ENCODE results near the gene TRIM50. TPM values are rescaled to one million over a fixed set of nuclear protein-coding genes. Genes with fewer than 3 reads are reported as not detected.
"Not testable (repeated sequence)": the region's sequence is repeated elsewhere in the genome, so short reads cannot be mapped to it uniquely, and the experiment has no call there.

TRIM50 gene
- total RNA-seq, 1 donor from 2014 or later = not detected

GRCh38 chr7:73366990-73367389 lies 39.1 kb upstream of the TRIM50 start:
- Mint-ChIP-seq H3K27ac (ENCODE audit: unreplicated experiment) (no peak overlapping the region), H3K36me3 (ENCODE audit: unreplicated experiment) (no peaks in the 10 kb centered on the region), H3K4me3 (ENCODE audit: unreplicated experiment) (no peak overlapping the region), H3K9me3 (ENCODE audit: unreplicated experiment) (peaks cover 1% of the 10 kb centered on the region), H3K27me3 (ENCODE audit: unreplicated experiment) (peaks cover 7% of the 10 kb centered on the region), H3K4me1 (ENCODE audit: low read depth, unreplicated experiment) (peaks cover 2% of the 10 kb centered on the region)
- no peak for DNase-seq
- TF ChIP-seq CTCF (IDR thresholded peaks at IDR 0.05; ENCODE audit: partially characterized antibody, unreplicated experiment) = no peak

GRCh38 chr7:73366127-73366526 lies 38.2 kb upstream of the TRIM50 start:
- Mint-ChIP-seq H3K27ac (ENCODE audit: unreplicated experiment) (no peak overlapping the region), H3K27me3 (ENCODE audit: unreplicated experiment) (peaks cover 7% of the 10 kb centered on the region), H3K9me3 (ENCODE audit: unreplicated experiment) (peaks cover 1% of the 10 kb centered on the region), H3K4me1 (ENCODE audit: low read depth, unreplicated experiment) (peaks cover 2% of the 10 kb centered on the region), H3K4me3 (ENCODE audit: unreplicated experiment) (no peak overlapping the region), H3K36me3 (ENCODE audit: unreplicated experiment) (no peaks in the 10 kb centered on the region)
- DNase-seq = no peak
- TF ChIP-seq CTCF (IDR thresholded peaks at IDR 0.05; ENCODE audit: partially characterized antibody, unreplicated experiment) = no peak

- Mint-ChIP-seq H3K4me3 (ENCODE audit: unreplicated experiment) (no peak overlapping the region), H3K27ac (ENCODE audit: unreplicated experiment) (no peak overlapping the region), H3K27me3 (ENCODE audit: unreplicated experiment) (peaks cover 5% of the 10 kb centered on the region), H3K9me3 (ENCODE audit: unreplicated experiment) (peaks cover 6% of the 10 kb centered on the region), H3K36me3 (ENCODE audit: unreplicated experiment) (no peaks in the 10 kb centered on the region), H3K4me1 (ENCODE audit: low read depth, unreplicated experiment) (peaks cover 2% of the 10 kb centered on the region)
- DNase-seq = no peak
- TF ChIP-seq CTCF (IDR thresholded peaks at IDR 0.05; ENCODE audit: partially characterized antibody, unreplicated experiment) = no peak
These were observed 36.3 kb upstream of the TRIM50 start for GRCh38 chr7:73364006-73364728.

GRCh38 chr7:73363225-73364005 lies 35.5 kb upstream of the TRIM50 start:
- TF ChIP-seq CTCF (IDR thresholded peaks at IDR 0.05; ENCODE audit: partially characterized antibody, unreplicated experiment) = no peak
- Mint-ChIP-seq H3K4me3 (ENCODE audit: unreplicated experiment) (no peak overlapping the region), H3K27ac (ENCODE audit: unreplicated experiment) (no peak overlapping the region), H3K27me3 (ENCODE audit: unreplicated experiment) (peaks cover 5% of the 10 kb centered on the region), H3K9me3 (ENCODE audit: unreplicated experiment) (peaks cover 8% of the 10 kb centered on the region), H3K4me1 (ENCODE audit: low read depth, unreplicated experiment) (peaks cover 2% of the 10 kb centered on the region), H3K36me3 (ENCODE audit: unreplicated experiment) (no peaks in the 10 kb centered on the region)
- no peak for DNase-seq

- not testable (repeated sequence) for H3K4me1 Mint-ChIP-seq (ENCODE audit: low read depth, unreplicated experiment); H3K4me3 Mint-ChIP-seq (ENCODE audit: unreplicated experiment); H3K9me3 Mint-ChIP-seq (ENCODE audit: unreplicated experiment); H3K36me3 Mint-ChIP-seq (ENCODE audit: unreplicated experiment); H3K27me3 Mint-ChIP-seq (ENCODE audit: unreplicated experiment); H3K27ac Mint-ChIP-seq (ENCODE audit: unreplicated experiment); DNase-seq
These were observed 32.7 kb upstream of the TRIM50 start for GRCh38 chr7:73360590-73360989.

All from glutamatergic neuron (in vitro differentiated cells).